ENCODE measurements around the gene ARHGAP24.
"Not testable (repeated sequence)": the region's sequence is repeated elsewhere in the genome, so short reads cannot be mapped to it uniquely, and the experiment has no call there.

GRCh38 chr4:85902647-85903046 lies 427.7 kb downstream of the ARHGAP24 start:
- TF ChIP-seq, protein P1, sequence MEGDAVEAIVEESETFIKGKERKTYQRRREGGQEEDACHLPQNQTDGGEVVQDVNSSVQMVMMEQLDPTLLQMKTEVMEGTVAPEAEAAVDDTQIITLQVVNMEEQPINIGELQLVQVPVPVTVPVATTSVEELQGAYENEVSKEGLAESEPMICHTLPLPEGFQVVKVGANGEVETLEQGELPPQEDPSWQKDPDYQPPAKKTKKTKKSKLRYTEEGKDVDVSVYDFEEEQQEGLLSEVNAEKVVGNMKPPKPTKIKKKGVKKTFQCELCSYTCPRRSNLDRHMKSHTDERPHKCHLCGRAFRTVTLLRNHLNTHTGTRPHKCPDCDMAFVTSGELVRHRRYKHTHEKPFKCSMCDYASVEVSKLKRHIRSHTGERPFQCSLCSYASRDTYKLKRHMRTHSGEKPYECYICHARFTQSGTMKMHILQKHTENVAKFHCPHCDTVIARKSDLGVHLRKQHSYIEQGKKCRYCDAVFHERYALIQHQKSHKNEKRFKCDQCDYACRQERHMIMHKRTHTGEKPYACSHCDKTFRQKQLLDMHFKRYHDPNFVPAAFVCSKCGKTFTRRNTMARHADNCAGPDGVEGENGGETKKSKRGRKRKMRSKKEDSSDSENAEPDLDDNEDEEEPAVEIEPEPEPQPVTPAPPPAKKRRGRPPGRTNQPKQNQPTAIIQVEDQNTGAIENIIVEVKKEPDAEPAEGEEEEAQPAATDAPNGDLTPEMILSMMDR (IDR thresholded peaks at IDR 0.05) = not testable (repeated sequence)
- not testable (repeated sequence) for TF ChIP-seq EP300 (IDR thresholded peaks at IDR 0.05; ENCODE audit: borderline replicate concordance in 1 of 2, low read depth in 1 of 2, low read length in 1 of 2); RAD21 (IDR thresholded peaks at IDR 0.05; ENCODE audit: low read length); NRF1 (IDR thresholded peaks at IDR 0.05; ENCODE audit: low read depth, low read length); RCOR1 (IDR thresholded peaks at IDR 0.05; ENCODE audit: low read length); REST (IDR thresholded peaks at IDR 0.05; ENCODE audit: low read depth, low read length); SIN3A (IDR thresholded peaks at IDR 0.05; ENCODE audit: borderline replicate concordance, low read depth, low read length); RFX5 (IDR thresholded peaks at IDR 0.05; ENCODE audit: low read length); FOXJ3 (CRISPR knock-in tag; IDR thresholded peaks at IDR 0.05); SMC3 (IDR thresholded peaks at IDR 0.05; ENCODE audit: low read depth, low read length); EZH2phosphoT487 (IDR thresholded peaks at IDR 0.05; ENCODE audit: borderline replicate concordance, low read depth); POLR2AphosphoS5 (IDR thresholded peaks at IDR 0.05; ENCODE audit: low read depth, low read length); GABPA (IDR thresholded peaks at IDR 0.05; ENCODE audit: low read depth); MXI1 (IDR thresholded peaks at IDR 0.05; ENCODE audit: low read depth, low read length)

Data from SK-N-SH (cell line).